IPS-18a (cell line): ENCODE results near the gene DLL1.

Source experiments
- H3K27ac ChIP-seq: one replicate; pipeline ENCODE4 v1.5.1; 2013; ENCODE audit warnings: low read length
- H3K27me3 ChIP-seq: one replicate; pipeline ENCODE4 v1.6.1; 2013; ENCODE audit warnings: mild to moderate bottlenecking, low read length; ENCODE audit not compliant: control insufficient read depth, insufficient read depth
- H3K36me3 ChIP-seq: one replicate; pipeline ENCODE4 v1.6.1; 2013; ENCODE audit warnings: low read depth, low read length; ENCODE audit not compliant: control insufficient read depth
- H3K4me1 ChIP-seq: one replicate; pipeline ENCODE4 v1.6.1; 2013; ENCODE audit warnings: low read depth, low read length; ENCODE audit not compliant: control insufficient read depth
- H3K4me3 ChIP-seq: one replicate; pipeline ENCODE4 v1.5.1; 2013; ENCODE audit warnings: low read length
- H3K9ac ChIP-seq: one replicate; pipeline ENCODE4 v1.6.1; 2013; ENCODE audit warnings: mild to moderate bottlenecking, low read length, moderate library complexity
- H3K9me3 ChIP-seq: one replicate; pipeline ENCODE4 v1.6.1; 2013; ENCODE audit warnings: low read depth, low read length; ENCODE audit not compliant: control insufficient read depth

The DLL1 gene

DNA sequence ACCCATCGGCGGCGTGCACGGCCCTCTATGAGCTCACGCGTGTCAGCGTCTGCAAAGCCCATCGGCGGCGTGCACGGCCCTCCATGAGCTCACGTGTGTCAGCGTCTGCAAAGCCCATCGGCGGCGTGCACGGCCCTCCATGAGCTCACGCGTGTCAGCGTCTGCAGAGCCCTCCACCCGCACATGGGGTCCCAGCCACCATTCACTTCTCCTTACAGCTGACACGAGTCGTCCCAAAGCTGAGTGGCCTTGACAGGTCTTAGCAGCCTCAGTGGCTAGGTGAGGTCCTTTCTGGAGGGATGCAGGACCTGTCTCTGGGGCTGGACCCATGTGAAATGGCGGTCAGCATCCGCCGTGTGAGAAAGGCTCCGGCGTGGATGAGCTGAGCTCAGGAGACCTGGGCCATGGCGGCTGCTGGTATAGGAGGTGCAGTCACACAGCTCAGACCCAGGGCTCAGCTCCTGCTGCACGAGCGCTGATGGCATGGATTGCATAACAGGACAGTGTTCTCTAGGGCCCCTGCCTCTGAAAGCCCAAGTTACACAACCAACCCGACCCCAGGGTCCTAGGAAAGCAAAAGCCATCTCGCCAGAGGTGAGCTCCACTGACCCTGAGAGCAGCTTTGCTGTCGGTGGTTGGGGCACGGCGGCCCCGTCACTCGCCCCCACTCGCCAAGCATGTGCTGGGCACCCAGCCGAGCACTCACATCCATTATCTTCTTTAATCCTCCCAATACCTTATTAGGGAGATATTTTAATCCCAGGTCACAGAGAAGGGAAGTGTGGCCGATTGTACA, 38.9 kb downstream of the DLL1 start:
- no peak overlapping the region for H3K9ac ChIP-seq
- no peaks in the 10 kb centered on the region for H3K9me3 ChIP-seq
- no peaks in the 10 kb centered on the region for H3K27me3 ChIP-seq
- H3K4me1 ChIP-seq = no peaks in the 10 kb centered on the region
- H3K36me3 ChIP-seq = no peaks in the 10 kb centered on the region
- no peak overlapping the region for H3K4me3 ChIP-seq
- H3K27ac ChIP-seq = no peak overlapping the region

DNA sequence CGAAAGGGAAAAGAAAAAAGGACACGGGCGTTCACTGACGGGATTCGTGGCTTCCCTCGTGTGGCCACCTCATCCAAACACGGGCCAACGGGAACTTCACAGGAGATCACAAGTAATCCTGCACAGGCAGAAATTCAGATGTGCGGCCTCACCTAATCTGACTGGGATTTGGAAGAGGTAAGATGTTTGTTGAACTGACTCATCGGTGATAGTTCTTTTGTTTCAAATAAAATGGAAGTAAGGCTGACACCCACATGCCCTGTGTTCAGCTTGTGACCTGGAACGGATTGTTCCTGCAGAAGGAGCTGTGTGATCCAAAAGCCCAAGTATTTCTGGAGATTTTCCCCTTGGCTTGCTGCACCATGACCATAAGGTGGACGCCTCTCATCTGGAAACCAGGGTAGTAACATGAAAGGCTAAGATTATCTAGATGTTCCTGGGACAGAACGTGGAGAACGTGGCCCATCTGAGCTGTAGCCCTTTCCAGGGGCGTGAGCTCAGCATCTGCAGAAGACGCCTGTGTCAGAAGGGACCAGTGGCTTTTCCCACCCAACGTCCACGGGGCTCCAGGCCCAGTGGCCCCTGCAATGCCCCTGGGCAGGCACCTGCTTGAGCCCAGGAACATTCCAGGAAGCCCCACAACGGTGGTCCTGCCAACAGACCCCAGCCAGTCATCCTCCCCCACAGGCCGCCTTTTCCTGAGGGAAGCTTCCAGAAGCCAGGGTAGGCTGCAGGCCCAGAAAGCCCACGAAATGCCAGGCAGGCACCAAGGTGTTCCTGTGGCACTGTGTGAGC, 39.7 kb downstream of the DLL1 start:
- H3K27ac ChIP-seq = no peak overlapping the region
- no peaks in the 10 kb centered on the region for H3K27me3 ChIP-seq
- H3K4me3 ChIP-seq = no peak overlapping the region
- no peaks in the 10 kb centered on the region for H3K36me3 ChIP-seq
- H3K4me1 ChIP-seq = no peaks in the 10 kb centered on the region
- H3K9me3 ChIP-seq = no peaks in the 10 kb centered on the region
- no peak overlapping the region for H3K9ac ChIP-seq

DNA sequence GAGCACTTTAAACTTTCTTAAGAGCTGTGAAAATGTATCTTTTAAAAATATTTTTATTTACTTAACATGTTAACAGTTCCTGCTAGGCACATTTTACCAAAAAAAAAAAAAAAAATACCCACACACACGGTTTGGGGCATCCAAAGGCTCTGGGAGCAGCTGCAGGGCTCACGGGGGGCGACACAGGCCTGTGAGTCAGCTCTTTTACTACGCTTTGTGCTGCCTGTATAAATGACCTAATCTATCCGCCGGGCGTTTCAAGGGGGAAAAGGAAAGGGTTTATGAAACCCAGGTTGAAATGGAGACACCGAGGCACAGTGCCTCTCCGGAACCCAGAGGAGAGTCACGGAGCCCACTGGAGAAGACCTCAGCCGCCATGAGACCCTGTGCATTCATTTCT, 40.4 kb downstream of the DLL1 start:
- Histone ChIP-seq H3K27ac (no peak overlapping the region), H3K9me3 (no peaks in the 10 kb centered on the region), H3K27me3 (no peaks in the 10 kb centered on the region), H3K36me3 (no peaks in the 10 kb centered on the region), H3K9ac (no peak overlapping the region), H3K4me1 (no peaks in the 10 kb centered on the region), H3K4me3 (no peak overlapping the region)

DNA sequence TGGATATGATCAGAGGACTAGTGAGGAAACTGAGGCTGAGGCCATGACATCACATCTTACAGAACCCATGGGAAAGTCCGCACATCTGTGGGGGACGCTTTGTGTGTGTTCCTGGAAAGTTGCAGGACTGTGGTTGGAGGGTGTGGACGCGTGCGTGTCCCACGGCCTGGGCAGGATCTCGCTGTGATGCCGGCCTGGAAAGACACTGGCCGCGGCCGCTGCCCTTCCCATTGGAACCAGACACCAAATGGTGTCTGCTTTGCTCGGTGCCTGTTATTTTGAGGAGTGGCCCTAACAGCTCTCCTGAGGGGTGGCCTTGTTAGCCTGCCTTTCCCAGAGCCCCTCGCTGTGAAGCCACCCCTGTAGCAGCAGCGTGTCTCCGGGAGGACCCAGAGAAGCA, 41.1 kb downstream of the DLL1 start:
- Histone ChIP-seq H3K27ac (no peak overlapping the region), H3K36me3 (no peaks in the 10 kb centered on the region)

DNA sequence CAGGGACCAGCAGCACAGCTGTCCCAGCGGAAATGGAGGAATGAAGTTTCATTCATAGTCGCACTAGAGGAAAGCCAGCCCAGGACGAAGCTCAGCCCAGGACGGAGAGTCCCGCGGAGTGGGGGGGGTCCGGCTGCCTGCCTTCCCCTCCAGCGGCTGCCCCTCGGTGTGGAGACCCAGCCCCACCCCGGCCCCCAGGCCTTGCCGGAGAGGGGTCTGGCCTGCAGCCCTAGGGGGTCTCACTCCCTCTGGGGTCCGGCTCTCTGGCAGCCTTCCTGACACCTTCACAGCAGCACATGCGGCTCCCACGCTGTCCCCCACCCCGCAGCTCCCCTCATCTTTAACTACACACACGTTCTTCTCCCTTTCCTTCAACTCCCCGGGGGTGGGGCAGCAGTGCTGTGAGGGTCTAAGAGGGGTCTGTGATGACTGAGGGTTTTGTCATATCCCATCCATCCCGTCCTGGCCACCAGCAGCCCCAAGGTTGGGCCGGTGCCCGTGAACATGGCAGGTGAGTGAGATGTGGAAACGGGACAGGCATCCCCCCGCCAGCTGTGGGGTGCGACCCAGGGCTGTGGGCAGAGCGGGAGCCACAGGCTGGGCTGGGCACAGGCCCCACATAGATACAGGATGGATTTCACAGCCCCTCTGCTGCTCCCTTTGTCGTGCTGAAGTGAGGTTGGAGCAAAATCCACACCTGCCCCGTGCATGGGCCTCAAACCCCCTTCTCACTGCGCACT, 41.8 kb downstream of the DLL1 start:
- Histone ChIP-seq H3K4me1 (no peaks in the 10 kb centered on the region), H3K27ac (no peak overlapping the region), H3K27me3 (no peaks in the 10 kb centered on the region), H3K4me3 (no peak overlapping the region), H3K36me3 (no peaks in the 10 kb centered on the region), H3K9me3 (no peaks in the 10 kb centered on the region), H3K9ac (no peak overlapping the region)

More for the DNA sequence above, 41.1 kb downstream of the DLL1 start:
- H3K9ac ChIP-seq = no peak overlapping the region
- no peaks in the 10 kb centered on the region for H3K27me3 ChIP-seq
- no peaks in the 10 kb centered on the region for H3K9me3 ChIP-seq
- no peaks in the 10 kb centered on the region for H3K4me1 ChIP-seq
- H3K4me3 ChIP-seq = no peak overlapping the region

DNA sequence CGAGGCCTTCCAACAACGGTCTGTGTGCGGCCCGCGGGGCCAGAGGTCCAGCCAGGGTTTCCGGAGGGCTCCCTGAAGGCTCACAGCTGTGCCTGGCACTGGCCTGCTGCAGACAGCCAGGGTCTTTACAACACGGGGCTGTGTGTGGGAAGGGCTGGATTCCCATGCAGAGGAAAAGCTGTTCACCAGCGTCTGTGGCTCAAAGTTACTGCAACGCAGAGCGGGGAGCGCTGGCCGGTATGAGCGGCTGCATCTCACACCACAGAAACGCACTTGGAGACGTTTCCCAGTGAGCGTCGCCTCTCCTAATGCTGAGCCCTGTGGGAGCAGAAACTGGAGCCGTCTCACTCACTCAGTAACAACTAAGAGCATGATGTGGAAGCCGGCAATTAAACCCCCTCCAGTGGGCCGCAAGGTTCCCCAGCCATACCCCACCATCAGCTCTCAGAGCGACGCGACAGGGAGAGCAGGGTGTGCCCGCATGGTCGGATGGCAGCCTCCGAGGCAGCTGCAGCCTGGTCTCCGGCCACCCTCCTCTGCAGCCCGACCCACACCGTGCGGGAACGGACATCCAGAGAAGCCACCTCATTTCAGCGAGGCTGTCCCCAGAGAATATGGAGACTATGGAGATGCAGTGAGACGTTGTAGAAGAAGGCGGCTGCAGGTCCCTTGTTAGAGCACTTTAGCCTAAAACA, 42.6 kb downstream of the DLL1 start:
- H3K4me3 ChIP-seq = no peak overlapping the region
- H3K9me3 ChIP-seq = no peaks in the 10 kb centered on the region
- H3K36me3 ChIP-seq = no peaks in the 10 kb centered on the region
- no peak overlapping the region for H3K27ac ChIP-seq
- no peaks in the 10 kb centered on the region for H3K4me1 ChIP-seq
- no peak overlapping the region for H3K9ac ChIP-seq
- no peaks in the 10 kb centered on the region for H3K27me3 ChIP-seq

DNA sequence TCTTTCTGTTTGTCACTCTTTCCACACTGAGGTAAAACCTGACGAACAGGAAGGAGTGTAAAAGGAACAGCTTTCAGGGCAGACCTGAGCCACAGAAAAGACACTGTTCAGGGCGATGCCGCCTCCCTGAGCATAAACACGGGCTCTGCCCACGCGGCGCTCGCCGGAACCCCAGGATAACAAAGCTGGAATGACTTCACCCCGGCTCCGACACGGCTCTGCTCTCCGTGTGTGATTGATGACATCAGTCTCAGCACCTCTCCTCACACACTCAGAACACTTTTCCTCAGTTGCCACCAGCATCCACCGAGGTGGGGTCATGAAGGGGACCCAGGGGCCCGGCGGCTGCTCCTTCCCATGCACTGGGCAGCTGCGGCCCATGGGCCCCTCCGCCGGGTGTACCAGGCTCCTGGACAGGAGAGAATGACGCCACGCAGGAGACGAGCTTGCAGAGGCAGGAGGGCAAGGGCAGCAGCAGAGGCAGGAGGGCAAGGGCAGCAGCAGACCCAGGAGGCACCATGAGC, 43.6 kb downstream of the DLL1 start:
- H3K4me1 ChIP-seq = no peaks in the 10 kb centered on the region
- no peak overlapping the region for H3K4me3 ChIP-seq
- no peaks in the 10 kb centered on the region for H3K36me3 ChIP-seq
- no peaks in the 10 kb centered on the region for H3K9me3 ChIP-seq
- H3K27ac ChIP-seq = no peak overlapping the region
- no peak overlapping the region for H3K9ac ChIP-seq
- no peaks in the 10 kb centered on the region for H3K27me3 ChIP-seq

DNA sequence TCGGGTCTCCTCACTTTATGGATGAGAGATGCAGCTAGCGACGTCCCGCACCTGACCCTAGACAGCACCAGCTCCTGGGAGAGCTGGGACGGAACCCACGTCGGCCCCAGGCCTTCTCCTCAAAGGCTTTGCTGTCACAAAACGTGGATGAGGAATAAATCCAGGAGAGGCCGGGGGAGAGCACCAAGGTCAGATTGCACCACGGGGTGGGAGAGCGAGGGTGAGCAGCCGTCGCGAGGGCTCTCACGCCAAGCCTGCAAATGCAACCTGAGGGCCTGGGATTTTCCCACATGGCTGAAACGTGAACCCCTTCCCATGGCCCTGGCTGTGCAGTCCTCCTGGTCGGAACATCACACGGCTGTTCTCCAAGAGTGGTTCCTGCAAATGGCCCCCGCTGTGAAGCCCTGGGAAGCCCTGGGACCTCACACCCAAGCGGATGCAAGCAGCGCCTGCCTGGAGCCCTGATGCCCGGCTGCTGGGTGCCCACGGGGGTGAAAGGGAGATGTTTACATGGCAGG, 45.3 kb downstream of the DLL1 start:
- no peaks in the 10 kb centered on the region for H3K27me3 ChIP-seq
- no peak overlapping the region for H3K27ac ChIP-seq
- no peaks in the 10 kb centered on the region for H3K36me3 ChIP-seq

DNA sequence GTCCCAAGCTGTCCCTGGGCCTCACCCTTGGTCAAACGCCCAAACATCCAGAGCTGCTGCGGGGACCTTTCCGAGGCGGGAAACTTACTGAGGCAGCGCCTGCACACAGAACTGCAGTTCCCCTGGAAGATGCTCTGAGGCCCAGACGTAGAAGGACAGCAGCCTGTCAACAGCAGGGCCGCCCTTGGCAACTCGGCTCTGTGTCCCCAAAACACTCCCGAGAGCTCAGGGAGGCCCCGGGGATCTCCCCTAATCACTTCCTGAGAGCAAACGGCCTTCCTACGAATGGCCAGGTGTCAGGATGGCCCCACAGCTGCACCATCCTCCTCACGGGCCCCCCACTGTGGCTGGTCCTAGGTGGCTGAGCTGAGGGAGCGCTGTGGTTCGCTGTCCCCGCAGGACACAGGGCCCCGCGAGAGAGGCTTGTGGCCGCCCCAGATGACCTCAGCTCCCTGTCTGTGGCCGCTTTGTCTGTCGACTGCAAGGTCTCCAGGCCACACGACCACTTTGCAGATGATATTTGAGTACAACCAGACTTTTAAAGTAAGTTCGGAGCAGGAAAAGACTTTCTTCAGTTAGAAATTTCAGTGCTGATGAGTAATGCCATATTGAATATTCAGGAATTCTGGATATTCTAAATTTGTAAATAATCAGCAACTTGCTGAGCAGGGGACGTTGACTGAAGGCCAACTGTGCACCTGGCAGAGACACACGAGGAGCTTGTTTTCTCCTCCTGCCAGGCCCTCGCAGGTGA, 46.0 kb downstream of the DLL1 start:
- Histone ChIP-seq H3K27ac (no peak overlapping the region), H3K27me3 (no peaks in the 10 kb centered on the region), H3K4me1 (no peaks in the 10 kb centered on the region), H3K36me3 (no peaks in the 10 kb centered on the region), H3K9ac (no peak overlapping the region), H3K9me3 (no peaks in the 10 kb centered on the region), H3K4me3 (no peak overlapping the region)

More for the DNA sequence above, 45.3 kb downstream of the DLL1 start:
- Histone ChIP-seq H3K9ac (no peak overlapping the region), H3K4me1 (no peaks in the 10 kb centered on the region), H3K9me3 (no peaks in the 10 kb centered on the region), H3K4me3 (no peak overlapping the region)

DNA sequence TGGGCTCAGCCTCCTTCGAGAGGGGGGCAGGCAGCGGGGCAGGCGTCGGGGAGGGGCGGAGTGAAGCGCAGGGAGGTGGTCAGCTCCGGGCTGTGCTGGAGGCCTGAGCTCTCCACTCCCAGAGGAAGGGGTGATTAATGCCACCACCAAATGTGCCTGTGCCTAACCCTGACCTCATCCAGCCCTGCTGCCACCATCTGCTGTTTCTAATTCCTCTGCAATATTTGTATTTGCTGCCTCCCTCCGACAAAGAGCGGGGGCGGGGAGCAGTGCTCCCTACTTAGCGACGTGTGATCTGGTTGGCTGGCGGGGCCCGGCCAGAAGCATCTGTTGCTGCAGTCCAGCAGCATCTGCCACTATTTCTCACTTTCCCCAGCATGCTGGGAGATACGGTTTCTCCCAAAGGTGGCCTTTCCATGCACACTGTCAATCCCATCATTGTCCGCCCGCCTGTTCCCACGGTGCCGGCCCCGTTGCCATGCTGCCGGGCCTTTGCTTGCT, 47.0 kb downstream of the DLL1 start:
- no peaks in the 10 kb centered on the region for H3K27me3 ChIP-seq

More for the DNA sequence above, 47.0 kb downstream of the DLL1 start:
- no peaks in the 10 kb centered on the region for H3K4me1 ChIP-seq
- H3K4me3 ChIP-seq = no peak overlapping the region
- no peaks in the 10 kb centered on the region for H3K9me3 ChIP-seq
- no peaks in the 10 kb centered on the region for H3K36me3 ChIP-seq
- no peak overlapping the region for H3K9ac ChIP-seq
- no peak overlapping the region for H3K27ac ChIP-seq
